IgD-negative memory B cell (primary cell): ENCODE results near the gene CDH6. TPM values are rescaled to one million over a fixed set of nuclear protein-coding genes. Genes with fewer than 3 reads are reported as not detected.

Experiments used
- H3K27ac Mint-ChIP-seq, 3 donors: one replicate each; pipeline ENCODE4 v1.8.0; 2020 to 2022; ENCODE audit warnings: mild to moderate bottlenecking in 3 of 3, mixed read lengths in 3 of 3, moderate library complexity in 1 of 3
- H3K27me3 Mint-ChIP-seq: one replicate; pipeline ENCODE4 v1.8.0; 2021; ENCODE audit warnings: mixed read lengths
- H3K36me3 Mint-ChIP-seq: one replicate; pipeline ENCODE4 v1.8.0; 2020; ENCODE audit warnings: mild to moderate bottlenecking, mixed read lengths
- H3K4me1 Mint-ChIP-seq, 3 donors: one replicate each; pipeline ENCODE4 v1.8.0; 2020 to 2022; ENCODE audit warnings: mixed read lengths in 3 of 3, mild to moderate bottlenecking in 1 of 3
- H3K4me3 Mint-ChIP-seq, 4 donors: one replicate each; pipeline ENCODE4 v1.8.0; 2020 to 2022; ENCODE audit warnings: mild to moderate bottlenecking in 4 of 4, mixed read lengths in 4 of 4, moderate library complexity in 3 of 4
- H3K9me3 Mint-ChIP-seq, 3 donors: one replicate each; pipeline ENCODE4 v1.8.0; 2020 to 2021; ENCODE audit warnings: mixed read lengths in 3 of 3, mild to moderate bottlenecking in 1 of 3
- polyA plus RNA-seq: library from polyadenylated mRNA; unstranded; fragments of 300-500 nt; fragmentation: Illumina TruSeq; gene quantifications from one replicate; pipeline ENCODE4 v1.2.3, GENCODE V29; 2021

Gene CDH6
- polyA plus RNA-seq, result not detected

DNA sequence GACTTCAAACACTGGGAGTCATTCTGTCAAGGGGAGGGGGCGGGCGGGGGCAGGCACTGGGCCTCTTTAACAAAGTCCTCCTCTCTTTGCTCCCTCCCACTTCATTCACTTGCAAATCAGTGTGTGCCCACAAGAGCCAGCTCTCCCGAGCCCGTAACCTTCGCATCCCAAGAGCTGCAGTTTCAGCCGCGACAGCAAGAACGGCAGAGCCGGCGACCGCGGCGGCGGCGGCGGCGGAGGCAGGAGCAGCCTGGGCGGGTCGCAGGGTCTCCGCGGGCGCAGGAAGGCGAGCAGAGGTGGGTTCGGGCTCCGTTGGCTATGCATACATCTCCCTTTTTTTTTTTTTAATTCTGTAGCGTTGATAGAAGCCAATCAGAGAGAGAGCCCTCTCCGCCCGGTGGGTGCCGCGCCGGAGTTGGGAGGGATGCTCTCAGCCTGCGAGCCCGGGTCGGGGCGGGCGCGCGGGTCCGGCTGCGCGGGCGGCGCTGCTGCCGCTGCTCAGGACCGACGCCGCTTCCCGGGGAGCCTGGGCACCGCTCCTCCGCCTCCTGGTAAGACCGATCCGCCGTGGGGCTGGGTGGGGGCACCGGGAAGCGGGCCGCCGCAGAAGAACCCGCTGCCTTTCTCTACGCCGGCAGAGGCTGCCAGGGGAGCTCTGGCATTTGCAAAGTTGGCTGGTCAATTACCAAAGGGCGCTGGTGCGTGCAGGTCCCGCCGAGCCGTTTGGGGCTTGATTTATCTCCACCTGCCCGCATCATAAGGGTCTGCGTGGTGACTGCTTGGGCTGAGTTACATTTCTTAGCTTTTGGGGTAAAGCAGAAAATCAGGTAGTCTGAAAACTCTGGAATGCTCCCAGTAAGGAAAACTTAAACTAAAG lies at the start of gene CDH6:
Gene CDH6, plus strand, starts transcription at position 96 of the 877 bp plus-strand sequence. CDS start 73,788 bp downstream, outside the sequence.
- no peak within 1 kb of the TSS for H3K4me3 Mint-ChIP-seq
- H3K27ac Mint-ChIP-seq, result no peak within 1 kb of the TSS
- peaks cover 0 to 5% (median 0%) of the 10 kb centered on the region in 3 donors for H3K4me1 Mint-ChIP-seq
- no peaks in the 10 kb centered on the region for H3K36me3 Mint-ChIP-seq
- peaks cover 0 to 4% (median 0%) of the 10 kb centered on the region in 3 donors for H3K9me3 Mint-ChIP-seq
- peaks cover 28% of the 10 kb centered on the region for H3K27me3 Mint-ChIP-seq

GRCh38 chr5:31144364-31144763 lies 49.1 kb upstream of the CDH6 start:
- H3K36me3 Mint-ChIP-seq, result no peaks in the 10 kb centered on the region
- H3K9me3 Mint-ChIP-seq, result peaks cover 0 to 6% (median 3%) of the 10 kb centered on the region in 3 donors
- no peak overlapping the region for H3K27ac Mint-ChIP-seq
- H3K4me1 Mint-ChIP-seq, result no peaks in the 10 kb centered on the region
- no peaks in the 10 kb centered on the region for H3K27me3 Mint-ChIP-seq
- H3K4me3 Mint-ChIP-seq, result no peak overlapping the region

DNA sequence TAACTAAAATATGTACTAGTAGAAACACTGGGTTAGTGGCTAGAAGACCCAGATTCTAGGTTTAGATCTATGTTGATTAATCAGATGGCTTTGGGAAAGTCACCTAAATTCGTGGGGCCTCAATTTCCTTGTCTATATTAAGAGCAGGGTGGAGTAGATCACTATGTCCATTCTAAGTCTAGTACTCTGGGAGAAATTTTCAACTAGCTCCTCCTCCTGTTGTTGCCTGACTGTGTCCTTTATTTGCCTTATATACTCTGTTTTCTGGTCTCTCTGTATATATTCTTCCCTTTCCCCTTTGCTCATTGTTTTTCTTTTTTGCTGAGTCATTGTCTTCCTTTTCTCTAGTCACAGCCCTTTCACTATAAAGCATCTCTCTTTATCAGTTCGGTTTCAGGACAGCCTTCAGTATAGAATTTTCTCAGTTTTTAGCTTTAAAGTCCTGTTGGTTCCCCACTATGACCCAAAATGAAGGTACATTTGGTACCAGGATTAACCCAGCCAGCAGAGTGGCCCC lies 44.5 kb upstream of the CDH6 start:
- no peak overlapping the region for H3K4me3 Mint-ChIP-seq
- no peaks in the 10 kb centered on the region for H3K36me3 Mint-ChIP-seq

DNA sequence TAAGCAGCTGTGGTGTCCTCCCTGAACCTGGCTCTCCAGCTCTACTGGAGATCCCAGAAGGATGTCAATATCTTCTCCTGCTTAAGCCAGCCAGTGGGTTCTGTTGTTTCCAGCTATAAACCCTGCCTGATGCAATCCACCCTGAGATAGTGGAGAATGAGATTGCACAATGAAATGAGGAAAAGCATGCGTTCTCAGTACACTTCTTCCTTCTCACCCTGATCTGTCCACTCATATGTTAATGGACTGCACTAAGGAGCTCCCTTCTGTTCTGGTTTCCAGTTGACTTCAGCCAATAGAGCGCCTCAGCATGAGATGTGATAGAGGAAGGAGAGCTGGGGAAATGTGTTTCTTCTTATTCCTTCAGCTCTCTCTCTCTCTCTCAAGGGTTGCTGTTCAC lies 40.0 kb upstream of the CDH6 start:
- Mint-ChIP-seq H3K27me3 (no peaks in the 10 kb centered on the region), H3K4me3 (no peak overlapping the region), H3K27ac (no peak overlapping the region), H3K4me1 (no peaks in the 10 kb centered on the region), H3K9me3 (no peaks in the 10 kb centered on the region), H3K36me3 (no peaks in the 10 kb centered on the region)

More for the DNA sequence above, 44.5 kb upstream of the CDH6 start:
- Mint-ChIP-seq H3K9me3 (peaks cover 0 to 4% (median 0%) of the 10 kb centered on the region in 3 donors), H3K27ac (no peak overlapping the region), H3K27me3 (no peaks in the 10 kb centered on the region), H3K4me1 (no peaks in the 10 kb centered on the region)

DNA sequence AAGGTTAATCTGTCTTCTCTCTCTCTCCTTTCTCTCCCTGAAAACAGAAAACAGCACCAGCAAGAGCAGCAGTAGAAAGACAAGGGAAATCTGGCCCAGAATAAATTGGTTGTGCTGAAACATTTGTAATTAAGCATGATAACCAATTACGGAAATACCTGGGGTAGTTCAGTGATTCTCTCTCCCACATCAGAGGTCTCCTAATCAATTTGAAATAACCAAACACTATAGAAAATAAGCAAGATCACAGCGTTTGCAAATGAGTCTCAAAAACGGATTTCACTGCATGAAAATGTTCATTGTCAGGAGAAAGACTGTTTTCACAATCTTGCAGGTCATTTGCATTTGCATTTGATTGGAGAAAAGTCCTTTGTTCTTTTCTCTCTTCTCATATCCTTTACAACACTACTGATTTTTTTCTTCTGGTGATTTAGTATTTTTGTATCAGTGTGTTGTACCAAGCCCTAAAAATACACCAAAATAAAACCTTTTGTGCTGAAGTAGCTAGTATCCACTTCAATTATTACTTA lies 36.8 kb upstream of the CDH6 start:
- H3K4me3 Mint-ChIP-seq, result no peak overlapping the region
- H3K36me3 Mint-ChIP-seq, result no peaks in the 10 kb centered on the region
- H3K27ac Mint-ChIP-seq, result no peak overlapping the region
- H3K4me1 Mint-ChIP-seq, result no peaks in the 10 kb centered on the region
- peaks cover 0 to 3% (median 2%) of the 10 kb centered on the region in 3 donors for H3K9me3 Mint-ChIP-seq
- H3K27me3 Mint-ChIP-seq, result no peaks in the 10 kb centered on the region

DNA sequence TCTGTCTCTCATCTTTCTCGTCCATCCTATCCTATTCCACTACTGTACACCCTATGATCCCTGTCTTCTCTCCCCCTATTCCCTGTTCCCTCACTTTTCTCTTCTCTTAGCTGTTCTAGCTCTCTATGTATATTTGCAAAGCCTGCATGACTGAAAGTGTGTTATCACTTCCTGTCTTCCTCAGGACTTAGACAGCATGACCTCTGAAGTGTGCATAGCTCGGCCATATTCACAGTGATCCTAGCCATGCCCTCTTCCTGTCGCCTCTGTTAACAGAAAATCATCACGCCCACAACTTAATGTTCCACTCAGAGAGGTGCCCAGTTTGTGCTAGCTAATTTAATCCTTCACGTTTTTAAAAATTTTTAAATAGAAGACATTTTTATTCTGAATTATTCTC lies 35.8 kb upstream of the CDH6 start:
- H3K27ac Mint-ChIP-seq, result no peak overlapping the region
- no peaks in the 10 kb centered on the region for H3K4me1 Mint-ChIP-seq
- no peaks in the 10 kb centered on the region for H3K36me3 Mint-ChIP-seq
- H3K9me3 Mint-ChIP-seq, result peaks cover 0 to 3% (median 2%) of the 10 kb centered on the region in 3 donors
- no peaks in the 10 kb centered on the region for H3K27me3 Mint-ChIP-seq
- no peak overlapping the region for H3K4me3 Mint-ChIP-seq

DNA sequence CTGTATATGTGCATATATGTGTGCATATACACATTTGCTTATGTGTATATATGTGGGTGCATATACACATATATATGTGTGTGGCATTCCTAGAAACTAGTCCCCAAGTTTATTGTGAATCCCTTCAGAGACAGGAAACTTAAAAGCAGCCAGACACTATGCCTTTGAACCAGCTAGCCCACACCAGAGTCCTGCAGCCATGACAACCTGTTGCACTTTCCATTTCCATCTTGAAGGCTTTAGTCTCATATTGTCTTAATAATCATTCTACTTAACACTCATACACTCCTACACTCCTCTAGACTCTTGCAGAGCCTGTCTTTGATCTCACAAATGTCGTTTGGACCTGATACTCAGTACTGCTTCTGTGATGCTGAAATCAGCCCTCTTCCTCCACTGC lies 34.8 kb upstream of the CDH6 start:
- Mint-ChIP-seq H3K4me1 (no peaks in the 10 kb centered on the region), H3K27ac (no peak overlapping the region), H3K4me3 (no peak overlapping the region), H3K36me3 (no peaks in the 10 kb centered on the region), H3K9me3 (peaks cover 0 to 3% (median 2%) of the 10 kb centered on the region in 3 donors), H3K27me3 (no peaks in the 10 kb centered on the region)

- H3K4me1 Mint-ChIP-seq, result peaks cover 0 to 2% (median 0%) of the 10 kb centered on the region in 3 donors
- H3K27me3 Mint-ChIP-seq, result no peaks in the 10 kb centered on the region
- no peak overlapping the region for H3K27ac Mint-ChIP-seq
- H3K9me3 Mint-ChIP-seq, result peaks cover 0 to 3% (median 2%) of the 10 kb centered on the region in 3 donors
- no peaks in the 10 kb centered on the region for H3K36me3 Mint-ChIP-seq
- no peak overlapping the region for H3K4me3 Mint-ChIP-seq
These were observed 31.7 kb upstream of the CDH6 start for GRCh38 chr5:31161781-31162181.

DNA sequence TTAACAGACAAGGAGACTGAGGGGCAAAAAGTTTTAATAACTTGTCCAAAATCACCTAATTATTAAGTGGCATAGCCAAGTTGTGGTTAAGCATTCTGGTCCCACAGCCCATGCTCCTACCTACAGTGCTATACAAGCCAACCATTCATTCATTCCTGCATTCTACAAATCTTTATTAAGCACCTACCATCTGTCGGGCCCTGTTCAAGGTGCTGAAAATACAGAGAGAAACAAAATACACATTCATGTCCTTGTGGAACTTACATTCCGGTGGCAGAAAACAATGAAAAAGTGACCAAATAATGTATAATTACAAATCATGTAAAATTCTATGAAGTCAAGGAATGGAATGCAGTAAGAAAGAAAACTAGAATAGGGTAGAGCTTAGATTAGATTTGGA lies 27.8 kb upstream of the CDH6 start:
- no peaks in the 10 kb centered on the region for H3K36me3 Mint-ChIP-seq
- no peaks in the 10 kb centered on the region for H3K27me3 Mint-ChIP-seq
- H3K27ac Mint-ChIP-seq, result no peak overlapping the region
- no peak overlapping the region for H3K4me3 Mint-ChIP-seq
- H3K9me3 Mint-ChIP-seq, result peaks cover 0 to 3% (median 0%) of the 10 kb centered on the region in 3 donors
- H3K4me1 Mint-ChIP-seq, result peaks cover 0 to 2% (median 0%) of the 10 kb centered on the region in 3 donors

GRCh38 chr5:31169379-31169778 lies 24.1 kb upstream of the CDH6 start:
- no peaks in the 10 kb centered on the region for H3K27me3 Mint-ChIP-seq
- peaks cover 0 to 2% (median 0%) of the 10 kb centered on the region in 3 donors for H3K4me1 Mint-ChIP-seq
- H3K4me3 Mint-ChIP-seq, result no peak overlapping the region
- peak overlapping the region in 1 of 3 donors; percentile 32 for H3K27ac Mint-ChIP-seq
- H3K9me3 Mint-ChIP-seq, result peaks cover 0 to 4% (median 3%) of the 10 kb centered on the region in 3 donors
- no peaks in the 10 kb centered on the region for H3K36me3 Mint-ChIP-seq

GRCh38 chr5:31172881-31173280 lies 20.6 kb upstream of the CDH6 start:
- H3K9me3 Mint-ChIP-seq, result peaks cover 2 to 4% (median 3%) of the 10 kb centered on the region in 3 donors
- H3K36me3 Mint-ChIP-seq, result no peaks in the 10 kb centered on the region
- H3K4me1 Mint-ChIP-seq, result no peaks in the 10 kb centered on the region
- H3K4me3 Mint-ChIP-seq, result no peak overlapping the region
- no peaks in the 10 kb centered on the region for H3K27me3 Mint-ChIP-seq
- no peak overlapping the region for H3K27ac Mint-ChIP-seq

DNA sequence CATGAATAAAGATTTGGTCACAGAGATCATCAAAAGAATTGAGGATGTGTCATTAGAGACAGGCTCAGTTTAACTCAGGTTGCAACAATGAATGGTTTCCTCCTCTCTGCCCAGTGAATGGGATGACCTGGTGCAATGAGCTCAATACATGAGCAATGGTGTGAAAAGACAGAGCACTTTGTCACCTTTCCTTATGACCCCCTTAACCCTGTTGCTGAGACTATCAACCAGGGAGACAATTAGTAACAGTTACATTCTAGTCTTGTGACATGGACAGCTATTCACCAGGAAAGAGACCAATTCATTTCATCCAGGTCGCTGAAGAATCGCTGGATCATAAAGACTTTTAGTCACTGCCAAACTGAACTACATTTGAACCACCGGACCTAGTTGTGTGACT lies 19.9 kb upstream of the CDH6 start:
- Mint-ChIP-seq H3K27me3 (no peaks in the 10 kb centered on the region), H3K4me1 (no peaks in the 10 kb centered on the region), H3K27ac (no peak overlapping the region), H3K9me3 (peaks cover 1 to 4% (median 2%) of the 10 kb centered on the region in 3 donors), H3K4me3 (no peak overlapping the region), H3K36me3 (no peaks in the 10 kb centered on the region)

DNA sequence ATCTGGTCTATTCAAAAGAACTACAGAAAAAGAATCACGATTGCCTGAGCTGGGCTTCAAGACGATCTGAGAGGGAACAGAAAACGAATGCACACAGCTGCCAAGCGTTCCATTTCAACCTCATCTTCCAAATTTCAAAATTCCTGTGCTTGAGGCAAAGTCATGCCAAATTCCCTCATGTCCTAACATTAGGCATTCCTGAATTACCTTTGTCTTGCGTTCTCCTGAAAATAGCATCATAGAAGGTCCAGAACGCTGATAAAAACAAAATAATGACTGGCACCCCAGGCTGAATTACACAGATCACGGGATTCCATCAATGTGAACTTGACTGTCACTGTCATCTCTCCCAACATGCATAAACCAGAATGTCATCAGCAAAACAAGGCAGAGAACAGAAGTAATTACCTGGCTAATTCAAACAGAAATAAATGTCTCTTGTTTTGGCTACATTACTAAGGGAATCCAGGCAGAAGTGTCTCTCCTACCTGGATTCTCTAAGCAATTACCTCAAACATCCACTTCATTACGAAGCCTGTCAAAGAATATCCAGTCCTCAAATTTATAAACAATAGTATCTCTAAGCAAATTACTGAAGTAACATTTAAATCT lies 12.0 kb upstream of the CDH6 start:
- no peak overlapping the region for H3K4me3 Mint-ChIP-seq
- H3K27me3 Mint-ChIP-seq, result no peaks in the 10 kb centered on the region
- H3K36me3 Mint-ChIP-seq, result no peaks in the 10 kb centered on the region
- no peak overlapping the region for H3K27ac Mint-ChIP-seq
- peaks cover 0 to 10% (median 2%) of the 10 kb centered on the region in 3 donors for H3K9me3 Mint-ChIP-seq
- H3K4me1 Mint-ChIP-seq, result no peaks in the 10 kb centered on the region

DNA sequence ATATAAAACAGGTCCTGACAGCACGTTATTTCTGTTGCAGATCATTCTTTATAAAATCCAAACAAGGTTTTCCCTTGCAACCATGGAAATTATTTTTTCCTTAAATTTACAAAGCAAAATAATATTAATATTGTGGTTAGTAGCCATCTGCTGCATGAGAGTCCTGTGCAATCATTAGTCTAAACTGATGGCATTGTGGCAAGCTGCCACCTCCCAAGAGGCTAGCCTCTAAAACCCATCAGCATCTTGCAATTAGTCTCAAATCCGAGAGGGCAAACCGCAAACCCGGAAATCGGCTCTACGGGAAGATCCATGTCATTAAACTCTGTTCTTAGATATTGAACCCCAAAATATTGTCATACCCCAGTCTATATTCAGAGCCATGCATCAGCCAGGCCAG lies 11.3 kb upstream of the CDH6 start:
- H3K4me3 Mint-ChIP-seq, result no peak overlapping the region
- peaks cover 0 to 2% (median 0%) of the 10 kb centered on the region in 3 donors for H3K4me1 Mint-ChIP-seq
- no peak overlapping the region for H3K27ac Mint-ChIP-seq
- no peaks in the 10 kb centered on the region for H3K27me3 Mint-ChIP-seq
- H3K36me3 Mint-ChIP-seq, result no peaks in the 10 kb centered on the region
- peaks cover 0 to 10% (median 2%) of the 10 kb centered on the region in 3 donors for H3K9me3 Mint-ChIP-seq

GRCh38 chr5:31185951-31186350 lies 7.5 kb upstream of the CDH6 start:
- Mint-ChIP-seq H3K4me3 (no peak overlapping the region), H3K27me3 (no peaks in the 10 kb centered on the region), H3K9me3 (peaks cover 0 to 7% (median under 1%) of the 10 kb centered on the region in 3 donors), H3K27ac (no peak overlapping the region), H3K4me1 (peaks cover 0 to 2% (median 0%) of the 10 kb centered on the region in 3 donors), H3K36me3 (no peaks in the 10 kb centered on the region)
